Stimulated activated naive CD4-positive, alpha-beta T cell treated with Interleukin-2 at 50 U/mL for 16 hours (primary cell): ENCODE measurements around the gene ADGRV1.

Experiments
- DNase-seq: peaks from one replicate; lab custom pipeline; 2025; lab: John Stamatoyannopoulos, UW

The ADGRV1 gene

DNA sequence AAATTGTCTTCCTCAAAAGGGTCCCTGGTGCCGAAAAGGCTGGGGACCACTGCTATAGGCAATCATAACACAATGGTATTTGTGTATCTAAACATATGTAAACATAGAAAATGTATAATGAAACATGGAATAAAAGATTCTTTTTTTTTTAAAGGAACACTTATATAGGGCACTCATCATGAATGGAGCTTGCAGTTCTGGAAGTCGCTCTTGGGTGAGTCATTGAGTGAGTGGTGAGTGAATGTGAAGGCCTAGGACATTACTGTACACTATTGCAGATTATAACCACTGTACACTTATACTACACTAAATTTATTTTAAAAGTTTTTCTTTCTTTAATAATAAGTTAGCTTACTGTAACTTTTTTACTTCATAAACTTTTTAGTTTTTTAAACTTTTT, 648.1 kb downstream of the ADGRV1 start:
- DNase-seq = no peak

DNA sequence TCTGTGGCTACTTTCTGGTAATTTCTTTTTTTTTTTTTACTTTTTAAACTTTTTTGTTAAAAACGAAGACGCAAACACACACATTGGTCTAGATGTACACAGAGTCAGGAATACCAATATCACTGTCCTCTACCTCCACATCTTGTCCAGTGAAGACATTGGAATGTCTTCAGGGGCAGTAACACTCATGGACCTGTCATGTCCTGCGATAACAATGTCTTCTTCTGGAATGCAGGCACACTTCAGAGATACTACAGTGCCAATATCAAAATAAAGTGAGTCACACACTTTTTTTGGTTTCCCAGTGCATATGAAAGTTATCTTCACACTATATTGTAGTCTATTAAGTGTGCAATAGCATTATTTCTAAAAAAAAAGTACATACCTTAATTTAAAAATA, 648.7 kb downstream of the ADGRV1 start:
- DNase-seq = no peak

DNA sequence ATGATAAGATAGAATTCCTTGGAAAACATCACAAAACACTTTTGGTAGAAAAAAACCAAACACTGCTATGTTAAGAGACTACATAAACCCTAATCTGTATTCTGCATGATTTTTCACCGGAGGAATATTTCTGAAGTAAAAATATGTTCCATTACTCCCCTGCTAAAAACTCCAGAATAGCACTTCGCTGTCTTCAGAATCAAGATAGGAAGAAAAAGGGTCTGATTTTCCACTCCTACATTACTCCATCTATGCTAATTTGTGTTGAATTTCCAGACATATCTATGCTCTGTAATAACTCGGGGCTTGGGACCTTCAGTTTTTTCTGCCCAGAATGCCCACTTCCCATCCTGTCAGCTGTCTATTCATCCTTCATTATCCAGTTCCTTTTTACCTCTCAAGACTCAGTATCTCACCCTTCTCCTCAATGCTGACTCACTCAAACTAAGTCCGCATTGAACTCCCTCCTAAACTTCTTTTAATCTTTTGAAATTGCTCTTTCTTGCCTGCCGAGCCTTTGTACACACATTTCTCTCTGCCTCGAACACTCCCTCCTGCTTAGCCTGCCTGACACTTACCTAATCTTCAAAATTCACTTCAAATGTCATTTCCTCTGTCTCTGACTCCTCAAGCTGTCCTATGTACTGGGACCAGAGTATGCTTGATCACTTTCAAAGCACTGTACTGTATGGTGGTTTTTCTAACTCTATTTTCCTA, 653.6 kb downstream of the ADGRV1 start:
- DNase-seq = no peak

DNA sequence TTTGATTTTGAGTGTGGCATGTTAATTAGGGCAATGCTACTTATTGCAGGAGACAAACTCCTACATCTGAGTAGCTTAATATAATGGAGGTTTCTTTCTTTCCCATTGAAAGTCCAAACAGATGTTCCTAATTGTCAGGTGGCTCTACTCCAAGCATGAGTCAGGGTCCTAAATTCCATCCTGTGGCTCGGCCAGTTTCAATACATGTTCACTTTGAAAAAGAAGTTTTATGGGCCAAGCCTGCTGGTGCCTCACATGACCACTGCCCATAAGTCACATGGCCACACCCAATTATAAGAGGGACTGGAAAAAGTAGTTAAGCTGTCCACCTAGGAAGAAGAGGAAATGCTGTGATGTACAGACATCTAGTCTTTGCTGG, 654.1 kb downstream of the ADGRV1 start:
- no peak for DNase-seq
